Measurements from ENCODE around the gene TMCC3. TPM values are rescaled to one million over a fixed set of nuclear protein-coding genes. Genes with fewer than 3 reads are reported as not detected.

TMCC3 gene, protein sequence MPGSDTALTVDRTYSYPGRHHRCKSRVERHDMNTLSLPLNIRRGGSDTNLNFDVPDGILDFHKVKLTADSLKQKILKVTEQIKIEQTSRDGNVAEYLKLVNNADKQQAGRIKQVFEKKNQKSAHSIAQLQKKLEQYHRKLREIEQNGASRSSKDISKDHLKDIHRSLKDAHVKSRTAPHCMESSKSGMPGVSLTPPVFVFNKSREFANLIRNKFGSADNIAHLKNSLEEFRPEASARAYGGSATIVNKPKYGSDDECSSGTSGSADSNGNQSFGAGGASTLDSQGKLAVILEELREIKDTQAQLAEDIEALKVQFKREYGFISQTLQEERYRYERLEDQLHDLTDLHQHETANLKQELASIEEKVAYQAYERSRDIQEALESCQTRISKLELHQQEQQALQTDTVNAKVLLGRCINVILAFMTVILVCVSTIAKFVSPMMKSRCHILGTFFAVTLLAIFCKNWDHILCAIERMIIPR
- total RNA-seq (2014; rRNA removed; shearing (Covaris generic)) (5.7 and 6.5 TPM in 2 replicates), total RNA-seq (2022) (9.4 and 10.5 TPM in 2 replicates), Bru-seq, nascent RNA (percentile 58 among the genes with signal in this experiment), BruChase-seq, experiment 1, labeled RNA remaining after a 6-hour chase (percentile 62 among the genes with signal in this experiment), BruChase-seq, experiment 2, labeled RNA remaining after a 2-hour chase (percentile 60 among the genes with signal in this experiment)
- long read RNA-seq, partial matches to known transcripts: 14 of 16 reads
- long read RNA-seq, other reads (novel, unspliced or antisense): 2 of 16 reads

DNA sequence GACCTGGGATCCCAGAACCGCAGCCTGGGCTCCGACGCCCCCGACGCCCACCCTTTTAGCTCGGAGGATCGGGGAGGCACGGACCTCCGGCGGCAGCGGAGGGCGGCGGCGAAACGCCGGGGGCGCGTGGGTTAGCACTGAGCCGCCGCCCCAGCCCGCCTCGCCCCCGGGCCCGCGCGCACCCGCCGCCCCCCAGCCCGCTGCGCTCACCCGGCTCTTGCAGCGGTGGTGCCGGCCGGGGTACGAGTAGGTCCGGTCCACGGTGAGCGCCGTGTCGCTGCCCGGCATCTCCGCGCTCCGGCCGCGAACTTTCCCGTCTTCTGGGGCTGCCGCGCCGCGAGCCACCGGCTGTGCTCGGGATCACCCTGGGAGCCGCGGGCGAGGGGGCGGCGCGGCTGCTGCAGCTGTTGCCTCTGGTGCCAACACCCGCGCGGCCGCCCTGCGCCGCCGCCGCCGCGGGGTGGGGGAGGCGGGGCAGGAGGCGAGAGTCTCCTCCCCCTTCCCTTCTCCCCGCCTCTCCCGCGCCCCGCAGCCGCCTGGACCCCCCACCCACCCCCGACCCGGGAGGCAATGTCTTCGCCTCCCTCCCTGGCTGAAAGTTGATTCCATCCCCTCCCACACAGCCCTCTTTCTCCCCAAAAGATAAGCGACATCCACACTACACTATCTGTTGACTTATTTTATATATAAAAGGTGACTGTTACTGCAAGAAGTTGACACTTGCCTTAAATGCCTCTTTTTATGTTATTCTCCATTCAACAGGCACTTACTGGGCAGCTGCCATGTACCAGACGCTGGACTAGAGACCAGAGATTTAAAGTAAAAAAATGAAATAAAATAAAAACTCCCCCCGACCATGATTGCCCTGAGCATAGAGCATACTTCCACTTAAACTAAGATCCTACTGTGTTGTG, at the start of gene TMCC3:
Gene TMCC3 (minus strand): TSS at position 415 of the 914 bp plus-strand sequence. CDS start 127 bp downstream, at position 288.
- Histone ChIP-seq H2AFZ (ENCODE audit: low read length) (no peak within 1 kb of the TSS), H3K27ac (ENCODE audit: low read depth, low read length, poor library complexity, severe bottlenecking) (no peak within 1 kb of the TSS), H3K36me3 (ENCODE audit: insufficient read depth, low read length) (no peaks in the 10 kb centered on the region), H3K9me3 (ENCODE audit: low read length) (no peaks in the 10 kb centered on the region), H3K9me2 (ENCODE audit: insufficient read depth, low read length) (no peaks in the 10 kb centered on the region), H3K79me2 (ENCODE audit: insufficient read depth, low read depth, low read length) (no peaks in the 10 kb centered on the region), H4K20me1 (ENCODE audit: insufficient read depth, low read length) (no peaks in the 10 kb centered on the region), H3K4me1 (ENCODE audit: insufficient read depth, low read length, poor library complexity, severe bottlenecking) (no peaks in the 10 kb centered on the region), H3K4me3 (ENCODE audit: low read depth, low read length, poor library complexity, severe bottlenecking) (peak within 1 kb of the TSS; percentile 58), H3K4me2 (ENCODE audit: low read length) (peak within 1 kb of the TSS; percentile 44; the same call in 1 of the 2 replicates)
- POLR2A ChIA-PET: interaction anchor here (0.7 kb wide), 1 partner anchor 140 kb away, joined by 4 read pairs; no protein-coding TSS in a partner anchor
- CTCF ChIA-PET (ENCODE audit: unreplicated experiment): no interaction called here
- no TSS peak for BruUV-seq (replicated peaks)
- DNase-seq (ENCODE audit: low spot score): no peak
- intact Hi-C loops (cut with micrococcal nuclease; ENCODE audit: unreplicated experiment): no loop called here
- TF ChIP-seq, protein P1, sequence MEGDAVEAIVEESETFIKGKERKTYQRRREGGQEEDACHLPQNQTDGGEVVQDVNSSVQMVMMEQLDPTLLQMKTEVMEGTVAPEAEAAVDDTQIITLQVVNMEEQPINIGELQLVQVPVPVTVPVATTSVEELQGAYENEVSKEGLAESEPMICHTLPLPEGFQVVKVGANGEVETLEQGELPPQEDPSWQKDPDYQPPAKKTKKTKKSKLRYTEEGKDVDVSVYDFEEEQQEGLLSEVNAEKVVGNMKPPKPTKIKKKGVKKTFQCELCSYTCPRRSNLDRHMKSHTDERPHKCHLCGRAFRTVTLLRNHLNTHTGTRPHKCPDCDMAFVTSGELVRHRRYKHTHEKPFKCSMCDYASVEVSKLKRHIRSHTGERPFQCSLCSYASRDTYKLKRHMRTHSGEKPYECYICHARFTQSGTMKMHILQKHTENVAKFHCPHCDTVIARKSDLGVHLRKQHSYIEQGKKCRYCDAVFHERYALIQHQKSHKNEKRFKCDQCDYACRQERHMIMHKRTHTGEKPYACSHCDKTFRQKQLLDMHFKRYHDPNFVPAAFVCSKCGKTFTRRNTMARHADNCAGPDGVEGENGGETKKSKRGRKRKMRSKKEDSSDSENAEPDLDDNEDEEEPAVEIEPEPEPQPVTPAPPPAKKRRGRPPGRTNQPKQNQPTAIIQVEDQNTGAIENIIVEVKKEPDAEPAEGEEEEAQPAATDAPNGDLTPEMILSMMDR (conservative IDR thresholded peaks at IDR 0.05; ENCODE audit: low read length): no peak
- TF ChIP-seq EZH2phosphoT487 (IDR thresholded peaks at IDR 0.05; ENCODE audit: borderline replicate concordance, low read depth, low read length): no peak

DNA sequence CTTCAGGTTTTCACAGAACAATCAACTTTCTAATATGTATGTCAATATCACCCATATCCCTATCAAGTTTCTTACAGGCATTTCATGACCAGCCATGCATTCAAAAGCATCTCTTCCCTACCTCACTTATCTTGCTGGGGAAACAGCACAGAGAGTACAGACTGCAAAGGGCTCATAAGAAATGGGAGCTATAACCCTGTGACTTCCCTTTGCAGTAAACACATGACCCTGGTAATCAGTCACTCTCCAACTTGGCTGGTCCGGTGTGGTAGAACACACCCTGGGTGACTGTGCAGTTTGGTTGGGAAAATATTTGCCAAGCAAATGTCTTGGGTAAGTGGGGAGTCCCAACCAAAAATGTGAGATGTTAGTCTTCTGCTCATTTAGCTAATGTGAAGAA, 49.4 kb upstream of the TMCC3 start:
- POLR2A ChIA-PET: interaction anchor here (0.7 kb wide), 1 partner anchor 22 kb away, joined by 3 read pairs; no protein-coding TSS in a partner anchor
- no peak overlapping the region for H3K4me3 ChIP-seq (ENCODE audit: low read depth, low read length, poor library complexity, severe bottlenecking)
- no peak overlapping the region for H3K27ac ChIP-seq (ENCODE audit: low read depth, low read length, poor library complexity, severe bottlenecking)
- TF ChIP-seq EZH2phosphoT487 (IDR thresholded peaks at IDR 0.05; ENCODE audit: borderline replicate concordance, low read depth, low read length): no peak
- TF ChIP-seq, protein P1 (conservative IDR thresholded peaks at IDR 0.05; ENCODE audit: low read length): no peak
- H4K20me1 ChIP-seq (ENCODE audit: insufficient read depth, low read length): no peaks in the 10 kb centered on the region
- no peaks in the 10 kb centered on the region for H3K9me2 ChIP-seq (ENCODE audit: insufficient read depth, low read length)
- DNase-seq (ENCODE audit: low spot score): no peak
- H3K4me1 ChIP-seq (ENCODE audit: insufficient read depth, low read length, poor library complexity, severe bottlenecking): peaks cover 7% of the 10 kb centered on the region
- no peak overlapping the region for H3K4me2 ChIP-seq (ENCODE audit: low read length)
- no peaks in the 10 kb centered on the region for H3K9me3 ChIP-seq (ENCODE audit: low read length)
- no peak overlapping the region for H2AFZ ChIP-seq (ENCODE audit: low read length)
- CTCF ChIA-PET (ENCODE audit: unreplicated experiment): no interaction called here
- no peaks in the 10 kb centered on the region for H3K36me3 ChIP-seq (ENCODE audit: insufficient read depth, low read length)
- no peaks in the 10 kb centered on the region for H3K79me2 ChIP-seq (ENCODE audit: insufficient read depth, low read depth, low read length)
- intact Hi-C loops (cut with micrococcal nuclease; ENCODE audit: unreplicated experiment): no loop called here
- BruUV-seq (replicated peaks): no TSS peak

Measured in OCI-LY7 (cell line).